Testis (tissue), 3 donors: Measurements from ENCODE around the gene BIK. TPM values are rescaled to one million over a fixed set of nuclear protein-coding genes. Genes with fewer than 3 reads are reported as not detected.

Experiments
- DNase-seq: peaks from one replicate; pipeline ENCODE4 v3.0.0-alpha.2; 2019
- H3K27ac ChIP-seq, 2 donors: fragments of 200-600 bp; sonication (generic); one replicate each; pipeline ENCODE4 v1.5.1; 2019
- H3K27me3 ChIP-seq: fragments of 200-600 bp; sonication (generic); one replicate; pipeline ENCODE4 v1.5.1; 2019
- H3K36me3 ChIP-seq: fragments of 200-600 bp; sonication (generic); one replicate; pipeline ENCODE4 v1.5.1; 2017; ENCODE audit warnings: low read depth; ENCODE audit errors: missing control alignments
- H3K4me1 ChIP-seq: fragments of 200-600 bp; sonication (generic); one replicate; pipeline ENCODE4 v1.5.1; 2019
- H3K4me3 ChIP-seq, 2 donors: fragments of 200-600 bp; sonication (generic); one replicate each; pipeline ENCODE4 v1.5.1; 2017 to 2019
- H3K9me3 ChIP-seq: fragments of 200-600 bp; sonication (generic); one replicate; pipeline ENCODE4 v1.5.1; 2017
- POLR2A ChIP-seq: fragments of 450-650 bp; IDR thresholded peaks from one replicate; pipeline ENCODE4 v1.6.1; 2017; ENCODE audit warnings: antibody characterized with exemption, mild to moderate bottlenecking, moderate library complexity
- WGBS, 2 donors: methylation state at CpG; one replicate each; pipeline ENCODE4 v1.1.5; 2018; 5-methylcytosine and 5-hydroxymethylcytosine counted together
- intact Hi-C: fragments of 100-400 bp; cut with DNase I; formaldehyde crosslinking; loops from one replicate; pipeline ENCODE4 v1.15.1; 2023; ENCODE audit warnings: low total_unique reads
- polyA plus RNA-seq: library from polyadenylated mRNA; stranded (reverse); fragments of 350-450 nt; fragmentation: Illumina TruSeq; extraction: RNeasy Lipid Tissue Mini Kit (QIAGEN cat#74804); gene quantifications from one replicate; pipeline ENCODE4 v1.2.3, GENCODE V29; 2014; ENCODE audit warnings: low read depth, low replicate concordance; ENCODE audit not compliant: insufficient read depth
- total RNA-seq, 2 donors: library from RNA; depleted of rRNA; stranded (reverse); fragments of >200 nt; gene quantifications; one replicate each; pipeline ENCODE4 v1.2.3, GENCODE V29; 2016
- TF ChIP-seq, protein P1 (sequence below), 3 experiments: fragments of 450-650 bp in 2 of 3; fragments of 200-600 bp in 1 of 3; sonication (generic) in 1 of 3; IDR thresholded peaks; one replicate each; pipeline ENCODE4 v1.5.1; 2016 to 2019; ENCODE audit warnings: antibody characterized with exemption in 3 of 3, mild to moderate bottlenecking in 2 of 3, moderate library complexity in 1 of 3

The BIK gene
- total and polyA plus RNA-seq, 3 donors from 2014 or later, result 2.5 to 9.6 (median 7.2) TPM

- TF ChIP-seq, protein P1, sequence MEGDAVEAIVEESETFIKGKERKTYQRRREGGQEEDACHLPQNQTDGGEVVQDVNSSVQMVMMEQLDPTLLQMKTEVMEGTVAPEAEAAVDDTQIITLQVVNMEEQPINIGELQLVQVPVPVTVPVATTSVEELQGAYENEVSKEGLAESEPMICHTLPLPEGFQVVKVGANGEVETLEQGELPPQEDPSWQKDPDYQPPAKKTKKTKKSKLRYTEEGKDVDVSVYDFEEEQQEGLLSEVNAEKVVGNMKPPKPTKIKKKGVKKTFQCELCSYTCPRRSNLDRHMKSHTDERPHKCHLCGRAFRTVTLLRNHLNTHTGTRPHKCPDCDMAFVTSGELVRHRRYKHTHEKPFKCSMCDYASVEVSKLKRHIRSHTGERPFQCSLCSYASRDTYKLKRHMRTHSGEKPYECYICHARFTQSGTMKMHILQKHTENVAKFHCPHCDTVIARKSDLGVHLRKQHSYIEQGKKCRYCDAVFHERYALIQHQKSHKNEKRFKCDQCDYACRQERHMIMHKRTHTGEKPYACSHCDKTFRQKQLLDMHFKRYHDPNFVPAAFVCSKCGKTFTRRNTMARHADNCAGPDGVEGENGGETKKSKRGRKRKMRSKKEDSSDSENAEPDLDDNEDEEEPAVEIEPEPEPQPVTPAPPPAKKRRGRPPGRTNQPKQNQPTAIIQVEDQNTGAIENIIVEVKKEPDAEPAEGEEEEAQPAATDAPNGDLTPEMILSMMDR (IDR thresholded peaks at IDR 0.05), result no peak
- no peak for TF ChIP-seq POLR2A
- 88 to 90% methylated on average over 19 of the region's 19 CpGs for WGBS, 2 donors
- peaks cover 5% of the 10 kb centered on the region for H3K4me1 ChIP-seq
- H3K27me3 ChIP-seq, result no peaks in the 10 kb centered on the region
- DNase-seq, result no peak
- no peaks in the 10 kb centered on the region for H3K9me3 ChIP-seq
- no peak overlapping the region for H3K27ac ChIP-seq
- no peaks in the 10 kb centered on the region for H3K36me3 ChIP-seq
- no peak overlapping the region for H3K4me3 ChIP-seq
- intact Hi-C loops, result no loop called here
These were observed 24.6 kb upstream of the BIK start for GRCh38 chr22:43085658-43086606.

GRCh38 chr22:43088627-43088983 lies 21.9 kb upstream of the BIK start:
- no peak for DNase-seq
- intact Hi-C loops, result no loop called here
- WGBS, 2 donors, result 46 to 59% methylated on average over 9 of the region's 9 CpGs
- H3K27ac ChIP-seq, result peak overlapping the region in 1 of 2 donors; percentile 18
- no peaks in the 10 kb centered on the region for H3K36me3 ChIP-seq
- no peaks in the 10 kb centered on the region for H3K9me3 ChIP-seq
- H3K27me3 ChIP-seq, result no peaks in the 10 kb centered on the region
- TF ChIP-seq, protein P1 (IDR thresholded peaks at IDR 0.05), result no peak
- TF ChIP-seq POLR2A, result no peak
- peak overlapping the region; percentile 67 to 89 for H3K4me3 ChIP-seq
- peaks cover 5% of the 10 kb centered on the region for H3K4me1 ChIP-seq

DNA sequence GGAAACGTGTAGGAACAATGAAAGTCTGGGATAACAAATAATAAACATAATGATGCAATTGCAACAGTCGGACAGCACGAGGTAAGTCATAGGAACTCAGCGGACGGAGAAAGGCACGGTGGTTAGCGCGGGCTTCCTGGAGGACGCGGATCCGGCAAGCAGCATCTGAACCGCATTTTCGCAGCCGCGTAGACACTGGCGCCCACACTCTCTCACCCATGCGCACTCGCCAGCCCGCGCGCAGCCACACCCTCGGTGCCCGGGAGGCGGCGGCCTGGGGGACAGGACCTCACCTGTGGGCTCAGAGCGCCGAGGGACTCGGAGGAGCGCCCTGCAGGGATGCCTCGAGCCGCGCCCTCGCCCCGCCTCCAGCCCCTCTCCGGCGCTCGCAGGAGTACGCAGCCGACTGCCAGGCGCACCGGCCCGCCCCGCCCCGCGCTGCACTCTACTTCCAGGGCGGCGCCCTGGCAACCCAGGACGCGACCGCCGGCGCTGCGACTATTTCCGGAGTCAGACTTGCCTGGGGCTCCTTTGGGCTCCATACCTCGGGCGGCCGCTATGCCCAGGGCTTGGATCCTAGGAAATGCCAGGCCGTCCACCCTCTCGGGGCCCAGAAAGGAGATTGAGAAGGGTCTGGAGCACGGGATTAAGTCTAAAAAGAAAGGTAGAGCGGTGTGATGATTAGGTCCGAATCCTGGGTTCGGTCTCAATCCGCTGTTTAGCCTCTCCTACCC lies 21.4 kb upstream of the BIK start, which contains the start of gene TTLL1:
TTLL1 (minus strand) TSS at position 408 of the 734 bp plus-strand sequence. CDS start 13,805 bp downstream, outside the sequence.
- peak; percentile 94 for DNase-seq
- peaks cover 5% of the 10 kb centered on the region for H3K4me1 ChIP-seq
- H3K27me3 ChIP-seq, result no peaks in the 10 kb centered on the region
- TF ChIP-seq, protein P1 (IDR thresholded peaks at IDR 0.05), result peak in 1 of 3 experiments; percentile 14
- no peak for TF ChIP-seq POLR2A
- WGBS, 2 donors, result 3 to 6% methylated on average over 39 to 64 of the region's 64 CpGs
- no peaks in the 10 kb centered on the region for H3K9me3 ChIP-seq
- peak within 1 kb of the TSS; percentile 67 to 89 for H3K4me3 ChIP-seq
- no peaks in the 10 kb centered on the region for H3K36me3 ChIP-seq
- peak within 1 kb of the TSS; percentile 18 to 43 for H3K27ac ChIP-seq
- intact Hi-C loops, result no loop called here

DNA sequence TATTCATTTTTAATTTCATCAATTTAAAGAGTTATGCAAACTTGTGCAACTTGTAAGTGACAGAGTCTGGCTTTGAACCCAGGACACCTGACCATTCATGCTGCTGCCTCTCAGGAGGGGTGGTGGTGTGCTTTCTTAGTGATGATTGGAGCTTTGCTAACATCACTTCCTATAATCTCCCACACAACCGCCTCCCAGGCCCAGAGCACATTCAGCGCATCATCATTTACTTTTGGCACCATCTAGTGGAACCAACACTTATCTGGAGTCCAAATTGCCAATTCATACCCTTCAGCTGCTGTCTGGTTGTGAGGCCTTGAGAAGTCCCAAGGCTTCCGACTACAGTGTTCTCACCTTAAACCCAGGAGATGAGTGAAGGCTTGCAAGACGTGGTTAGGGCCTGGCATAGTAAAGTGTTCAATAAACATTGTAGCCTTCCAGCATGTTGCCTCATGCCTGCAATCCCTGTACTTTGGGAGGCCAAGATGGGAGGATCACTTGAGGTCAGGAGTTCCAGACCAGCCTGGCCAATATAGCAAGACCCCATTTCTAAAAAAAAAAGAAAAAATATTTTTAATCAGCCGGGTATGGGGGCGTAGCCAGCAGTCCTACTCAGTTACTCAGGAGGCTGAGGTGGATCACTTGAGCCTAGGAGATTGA lies 20.3 kb upstream of the BIK start:
- TF ChIP-seq, protein P1 (IDR thresholded peaks at IDR 0.05), result peak in 1 of 3 experiments; percentile 32
- no peak for TF ChIP-seq POLR2A

More for the DNA sequence above, 20.3 kb upstream of the BIK start:
- Histone ChIP-seq H3K27me3 (no peaks in the 10 kb centered on the region), H3K36me3 (no peaks in the 10 kb centered on the region), H3K4me1 (peaks cover 5% of the 10 kb centered on the region), H3K4me3 (no peak overlapping the region), H3K9me3 (no peaks in the 10 kb centered on the region), H3K27ac (no peak overlapping the region)
- intact Hi-C loops, result no loop called here
- 32 to 34% methylated on average over 6 of the region's 6 CpGs for WGBS, 2 donors
- peak; percentile 76 for DNase-seq
